GM13976 (cell line): ENCODE results near the gene FAM98B.

Source experiments
- DNase-seq: peaks from one replicate; pipeline ENCODE4 v3.0.0; 2012; ENCODE audit warnings: low spot score
- CTCF ChIP-seq: IDR thresholded peaks from 2 replicates; pipeline ENCODE4 v1.5.1; 2012; ENCODE audit warnings: borderline replicate concordance, mild to moderate bottlenecking; ENCODE audit not compliant: insufficient read depth; ENCODE audit errors: extremely low read depth, missing control alignments, control extremely low read depth
- in situ Hi-C: fragments of 300-500 bp; cut with MboI; formaldehyde crosslinking; loops from one replicate; pipeline ENCODE4 v1.12.0; 2022; ENCODE audit warnings: low sequenced_read_pairs, mixed read lengths, inconsistent platforms; ENCODE audit not compliant: unreplicated experiment

The FAM98B gene

DNA sequence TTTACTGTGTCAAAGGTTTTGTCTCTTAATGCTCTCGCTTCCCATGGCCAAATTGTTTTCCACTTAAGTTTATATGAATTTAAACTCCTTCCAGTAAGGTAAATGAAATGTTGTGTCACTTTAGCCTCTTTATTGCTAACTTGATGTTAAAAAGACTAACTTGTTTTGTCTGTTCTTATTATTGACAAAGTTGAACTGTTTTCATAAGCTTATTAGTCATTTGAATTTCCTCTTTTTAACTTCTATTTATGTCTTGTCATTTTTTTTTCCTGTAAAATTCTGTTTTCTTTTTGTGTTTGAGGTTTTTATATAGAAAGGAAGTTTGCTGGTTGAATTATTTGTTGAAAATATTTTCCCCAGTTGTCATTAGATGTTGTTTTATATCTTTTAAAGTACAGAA lies 25.8 kb downstream of the FAM98B start:
- in situ Hi-C loops: no loop called here
- no peak for DNase-seq
- no peak for TF ChIP-seq CTCF

DNA sequence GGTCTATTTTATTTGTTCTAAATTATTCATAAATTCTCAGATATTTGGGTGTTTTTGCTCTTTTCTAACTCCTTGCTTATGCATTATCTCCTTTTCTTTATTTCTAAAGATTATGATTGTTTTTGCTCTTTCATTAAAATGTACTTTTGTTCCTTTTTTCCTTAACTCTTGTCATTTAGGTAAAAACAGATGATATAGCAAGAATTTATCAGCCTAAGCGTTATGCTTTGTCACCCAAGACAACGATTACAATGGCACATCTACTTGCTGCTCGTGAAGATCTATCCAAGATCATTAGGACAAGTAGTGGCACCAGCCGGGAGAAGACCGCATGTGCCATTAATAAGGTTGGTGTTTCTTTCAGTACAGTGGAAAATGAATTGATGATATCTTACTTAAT lies 27.2 kb downstream of the FAM98B start:
- no peak for TF ChIP-seq CTCF
- DNase-seq: no peak
- in situ Hi-C loops: no loop called here

- in situ Hi-C loops: no loop called here
- no peak for TF ChIP-seq CTCF
- no peak for DNase-seq
These were observed 27.8 kb downstream of the FAM98B start for GRCh38 chr15:38481761-38482160.

- in situ Hi-C loops: no loop called here
These were observed 28.6 kb downstream of the FAM98B start for GRCh38 chr15:38482572-38482971.

GRCh38 chr15:38486936-38487335 lies 33.0 kb downstream of the FAM98B start:
- TF ChIP-seq CTCF: no peak
- in situ Hi-C loops: no loop called here
- DNase-seq: peak; percentile 20

More at GRCh38 chr15:38482572-38482971, 28.6 kb downstream of the FAM98B start:
- no peak for TF ChIP-seq CTCF
- DNase-seq: no peak

GRCh38 chr15:38487378-38487777 lies 33.5 kb downstream of the FAM98B start:
- TF ChIP-seq CTCF: no peak
- no peak for DNase-seq
- in situ Hi-C loops: no loop called here

- no peak for TF ChIP-seq CTCF
- in situ Hi-C loops: no loop called here
- DNase-seq: no peak
These were observed 36.5 kb downstream of the FAM98B start for GRCh38 chr15:38490242-38490922.
